Activated naive CD8-positive, alpha-beta T cell treated with anti-CD3 and anti-CD28 coated beads, Interleukin-2, amount 50 U/mL, for 16 hours (primary cell): ENCODE measurements around the gene VSIG10.

Experiments used
- DNase-seq: peaks from one replicate; pipeline ENCODE4 v3.0.0-alpha.2; 2020; ENCODE audit warnings: low read depth, low spot score

VSIG10 gene

GRCh38 chr12:118060301-118061010, 43.4 kb downstream of the VSIG10 start:
- no peak for DNase-seq

- no peak for DNase-seq
Measured at GRCh38 chr12:118059341-118060191, 44.2 kb downstream of the VSIG10 start.

- no peak for DNase-seq
Measured at GRCh38 chr12:118058881-118059280, 44.9 kb downstream of the VSIG10 start.

DNA sequence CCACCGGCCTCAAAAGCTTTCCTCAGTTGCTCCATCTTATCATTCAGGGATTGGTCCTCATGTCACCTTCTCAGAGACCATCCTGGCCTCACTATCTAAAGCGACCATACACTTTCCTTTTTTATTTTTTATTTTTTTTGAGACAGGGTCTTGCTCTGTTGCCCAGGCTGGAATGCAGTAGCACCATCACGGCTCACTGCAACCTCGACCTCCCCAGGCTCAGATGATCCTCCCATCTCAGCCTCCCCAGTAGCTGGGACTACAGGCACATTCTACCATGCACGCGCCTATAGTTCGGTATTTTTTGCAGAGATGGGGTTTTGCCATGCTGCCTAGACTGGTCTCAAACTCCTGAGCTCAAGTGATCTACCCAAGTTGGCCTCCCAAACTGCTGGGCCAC, 45.6 kb downstream of the VSIG10 start:
- no peak for DNase-seq

DNA sequence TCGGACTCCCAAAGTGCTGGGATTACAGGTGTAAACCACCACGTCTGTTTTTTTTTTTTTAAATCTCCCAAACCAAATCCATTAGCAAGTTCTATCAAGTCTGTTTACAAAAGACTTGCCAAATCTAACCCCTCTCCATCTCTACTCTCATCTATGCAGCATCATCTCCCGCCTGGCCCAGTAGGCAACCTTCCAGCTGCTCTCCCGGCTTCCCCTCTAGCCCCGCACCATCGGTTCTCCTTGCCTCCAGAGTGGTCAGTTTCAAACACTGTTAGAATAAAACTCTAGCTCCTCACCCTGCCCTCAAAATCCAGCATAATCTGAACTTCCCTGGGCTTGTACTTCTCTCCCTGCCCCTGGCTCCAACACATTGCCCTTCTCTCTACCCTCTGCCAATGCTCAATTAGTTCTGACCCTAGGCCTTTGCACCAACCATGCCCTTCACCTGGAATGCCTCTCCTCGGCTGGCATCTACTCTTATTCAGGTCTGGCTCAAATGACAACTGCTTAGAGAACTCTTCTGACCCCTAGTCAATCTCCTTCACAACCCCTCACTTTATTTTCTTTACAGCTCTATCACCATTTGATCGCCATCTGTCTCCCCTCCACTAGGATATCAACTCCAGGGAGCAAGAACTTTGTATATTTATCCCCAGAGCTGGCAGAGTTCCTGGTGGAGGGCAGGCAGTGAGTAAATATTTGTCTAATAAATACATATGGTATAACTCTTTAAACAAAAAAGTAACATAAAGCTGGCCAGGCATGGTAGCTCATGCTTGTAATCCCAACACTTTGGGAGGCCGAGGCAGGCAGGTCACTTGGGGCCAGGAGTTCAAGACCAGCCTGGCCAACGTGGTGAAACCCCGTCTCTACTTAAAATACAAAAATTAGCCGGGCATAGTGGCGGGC, 47.7 kb downstream of the VSIG10 start:
- DNase-seq, result no peak

DNA sequence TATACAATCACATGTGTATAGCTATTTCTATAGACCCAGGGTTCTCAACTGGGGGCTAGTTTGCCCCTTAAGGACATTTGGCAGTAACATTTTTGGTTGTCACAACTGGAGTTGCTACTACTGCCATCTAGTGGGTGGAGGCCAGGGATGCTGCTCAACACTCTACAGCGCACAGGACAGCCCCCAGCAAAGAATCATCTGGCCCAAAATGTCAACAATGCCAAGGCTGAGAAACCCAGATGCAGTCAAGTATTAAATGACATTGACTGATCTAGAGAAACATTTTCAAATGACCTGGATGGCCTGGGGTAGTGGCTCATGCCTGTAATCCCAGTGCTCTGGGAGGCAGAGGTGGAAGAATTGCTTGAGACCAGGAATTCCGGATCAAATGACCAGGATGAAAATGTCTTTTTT, 48.7 kb downstream of the VSIG10 start:
- peak; percentile 48 for DNase-seq

- no peak for DNase-seq
Measured at GRCh38 chr12:118053071-118053985, 50.5 kb downstream of the VSIG10 start.

DNA sequence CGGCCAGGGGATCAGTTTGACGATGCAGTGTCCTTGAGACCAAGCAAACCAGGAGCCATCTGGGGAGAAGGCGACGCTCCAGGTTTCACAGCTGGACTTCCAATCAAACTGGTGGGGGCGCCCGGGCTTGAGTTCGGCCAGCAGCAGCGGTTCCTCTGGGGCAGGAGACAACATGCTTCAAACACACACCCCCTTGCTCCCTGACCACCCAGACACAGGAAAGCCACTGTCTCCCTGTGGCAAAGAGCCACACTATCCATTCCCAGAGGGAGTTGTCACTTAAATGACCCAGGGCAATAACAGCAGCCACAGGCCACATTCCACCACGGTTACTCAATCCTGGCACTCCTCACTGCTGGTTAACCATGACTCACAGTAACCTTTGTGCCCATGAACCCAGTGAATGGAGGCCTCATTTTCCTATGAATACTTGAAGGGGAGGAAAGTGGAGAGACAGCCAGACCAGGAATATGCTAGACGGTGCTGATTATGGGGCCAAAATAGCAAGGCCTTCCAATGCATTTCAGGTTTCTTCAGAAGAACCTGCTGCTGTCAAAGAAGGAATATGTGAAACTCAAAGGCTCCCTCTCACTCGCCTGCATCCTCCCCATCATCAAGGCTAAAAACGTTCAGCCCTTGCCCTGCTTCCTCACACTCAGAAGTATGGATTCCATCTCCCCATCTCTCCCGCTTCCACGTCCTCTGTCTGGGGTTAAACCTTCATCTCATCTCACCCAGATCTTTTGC, 51.3 kb downstream of the VSIG10 start:
- DNase-seq, result no peak

DNA sequence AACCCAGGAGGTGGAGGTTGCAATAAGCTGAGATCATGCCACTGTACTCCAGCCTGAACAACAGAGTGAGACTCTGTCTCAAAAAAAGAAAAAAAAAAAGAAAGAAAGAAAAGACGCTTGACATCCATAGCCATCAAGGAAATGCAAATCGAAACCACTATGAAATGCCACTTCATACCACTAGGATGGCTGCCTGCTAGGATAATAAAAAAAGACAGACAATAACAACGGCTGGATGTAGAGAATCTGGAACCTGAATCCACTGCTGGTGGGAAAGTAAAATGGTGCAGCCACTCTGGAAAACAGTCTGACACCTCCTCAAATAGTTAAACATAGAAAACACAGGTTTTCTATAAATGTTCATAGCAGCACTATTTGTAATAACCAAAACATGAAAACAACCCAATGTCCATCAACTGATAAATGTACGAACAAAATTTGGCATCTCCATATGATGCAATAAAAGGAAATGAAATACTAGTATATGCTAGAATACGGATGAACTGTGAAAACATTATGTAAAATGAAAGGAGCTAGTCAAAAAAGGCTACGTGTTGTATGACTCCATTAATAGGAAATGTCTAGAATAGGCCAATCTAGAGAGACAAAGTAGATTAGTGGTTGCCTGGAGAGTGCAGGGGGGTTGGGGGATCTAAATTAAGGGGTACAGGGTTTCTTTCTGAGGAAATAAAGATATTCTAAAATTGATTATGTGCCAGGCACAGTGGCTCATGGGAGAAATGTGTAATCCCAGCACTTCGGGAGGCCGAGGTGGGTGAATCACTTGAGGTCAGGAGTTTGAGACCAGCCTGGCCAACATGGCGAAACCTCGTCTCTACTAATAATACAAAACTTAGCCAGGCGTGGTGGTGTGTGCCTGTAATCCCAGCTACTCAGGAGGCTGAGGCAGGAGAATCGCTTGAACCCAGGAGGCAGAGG, 52.6 kb downstream of the VSIG10 start:
- no peak for DNase-seq

DNA sequence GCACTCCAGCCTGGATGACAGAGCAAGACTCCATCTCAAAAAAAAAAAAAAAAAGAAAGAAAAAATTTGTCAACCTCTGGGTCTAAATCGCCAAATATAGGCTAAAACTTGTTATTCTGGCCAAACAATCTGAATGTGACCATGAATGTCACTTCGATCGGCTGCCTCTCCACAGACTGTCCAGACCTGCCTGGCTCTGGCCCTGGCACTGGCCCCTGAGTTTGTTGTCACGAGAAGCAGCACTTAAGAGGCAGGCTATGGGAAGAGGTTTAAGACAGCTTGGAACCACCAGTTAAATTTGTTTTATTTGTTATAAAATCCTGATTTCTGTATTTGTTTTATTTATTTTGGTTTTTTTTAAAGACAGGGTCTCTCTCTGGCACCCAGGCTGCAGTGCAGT, 57.4 kb downstream of the VSIG10 start:
- no peak for DNase-seq

DNA sequence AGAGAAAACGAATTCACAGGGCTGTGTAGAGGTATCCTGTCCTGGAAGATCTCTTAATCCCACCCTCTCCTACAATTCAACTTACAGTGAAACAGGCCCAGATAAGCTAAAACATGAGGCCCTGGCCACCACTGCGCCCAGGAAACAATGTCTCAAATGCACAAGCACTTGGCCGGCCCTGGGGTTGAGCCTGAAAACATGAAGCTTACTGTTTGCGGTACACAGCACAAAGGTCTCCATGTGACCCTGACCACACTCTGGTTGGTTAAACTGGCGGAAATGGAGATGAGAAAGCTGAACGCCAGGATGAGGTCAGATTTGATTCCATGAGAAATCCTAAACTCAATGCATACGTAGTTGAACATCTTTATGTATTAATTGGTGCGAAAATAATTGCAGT, 59.2 kb downstream of the VSIG10 start:
- DNase-seq, result no peak

GRCh38 chr12:118044075-118044474, 59.7 kb downstream of the VSIG10 start:
- DNase-seq, result no peak

DNA sequence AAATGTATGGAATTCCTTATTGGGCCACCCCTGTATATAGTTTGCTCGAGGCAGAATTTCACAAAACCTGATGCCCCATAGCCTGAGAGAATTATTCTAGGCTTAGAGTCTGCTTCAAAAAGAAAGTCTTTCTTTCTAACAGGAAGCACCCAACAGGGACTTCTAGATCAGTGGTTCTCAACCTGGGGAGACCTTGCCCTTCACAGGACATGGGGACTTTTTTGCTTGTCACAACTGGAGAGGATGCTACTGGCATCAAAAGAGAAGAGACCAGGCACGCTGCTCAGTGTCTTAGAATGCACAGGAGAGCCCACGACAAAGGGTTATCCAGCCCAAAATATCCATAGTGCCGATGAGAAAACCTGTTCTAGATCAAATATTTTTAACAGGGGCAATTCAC, 61.7 kb downstream of the VSIG10 start:
- DNase-seq, result no peak

- DNase-seq, result no peak
Measured at GRCh38 chr12:118038137-118038536, 65.7 kb downstream of the VSIG10 start.

- no peak for DNase-seq
Measured at GRCh38 chr12:118036672-118037411, 67.0 kb downstream of the VSIG10 start.

- no peak for DNase-seq
Measured at GRCh38 chr12:118035190-118036041, 68.4 kb downstream of the VSIG10 start.

DNA sequence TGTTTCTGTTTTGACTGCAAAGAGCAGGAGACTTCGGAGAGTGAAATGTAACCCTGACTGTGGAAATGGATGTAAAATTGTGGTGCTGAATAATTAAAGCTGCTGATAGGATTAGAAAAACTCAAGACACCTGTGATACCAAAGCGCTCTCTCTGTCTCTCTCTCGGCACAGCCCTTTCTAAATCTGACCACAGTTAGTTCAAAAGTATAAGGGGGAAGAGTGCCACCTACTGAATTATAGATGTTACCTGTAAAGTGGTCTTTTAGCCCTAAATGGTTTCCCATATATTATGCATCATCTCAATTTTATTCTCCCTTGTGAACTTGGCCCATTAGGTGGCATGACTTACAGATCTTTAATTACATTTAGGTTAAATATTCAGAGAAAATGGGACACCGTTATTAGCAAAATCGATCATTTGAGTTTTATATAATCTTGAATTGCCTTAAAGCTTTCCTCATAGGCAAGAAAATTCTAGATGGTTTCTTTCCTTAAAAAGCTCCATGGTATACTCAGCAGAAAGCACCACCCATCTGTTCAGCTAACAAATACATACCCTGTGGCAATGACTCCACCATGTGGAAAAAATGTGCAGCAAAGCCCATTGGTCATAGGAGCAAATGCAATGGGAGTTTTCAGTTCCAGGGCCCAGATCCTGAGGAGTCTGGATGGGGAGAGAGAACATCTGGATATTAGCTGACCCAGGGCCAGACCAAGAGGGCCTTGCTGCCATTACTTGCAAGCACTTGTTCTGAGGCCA, 69.2 kb downstream of the VSIG10 start:
- no peak for DNase-seq
